Fibroblast of skin of left quadriceps (primary cell): ENCODE data around the gene TRAPPC2L.

Experiments used
- DNase-seq, 2 experiments: peaks; one replicate each; pipeline ENCODE4 v3.0.0-alpha.2; 2013; ENCODE audit warnings: low read depth in 2 of 2

TRAPPC2L gene

GRCh38 chr16:88859381-88860091, 2.6 kb downstream of the TRAPPC2L start:
- no peak for DNase-seq

- DNase-seq, result no peak
Observed at GRCh38 chr16:88861359-88861758, 4.4 kb downstream of the TRAPPC2L start.

GRCh38 chr16:88862968-88863367, 6.0 kb downstream of the TRAPPC2L start:
- no peak for DNase-seq

GRCh38 chr16:88863426-88863825, 6.5 kb downstream of the TRAPPC2L start:
- no peak for DNase-seq

GRCh38 chr16:88864099-88864498, 7.2 kb downstream of the TRAPPC2L start:
- DNase-seq, result no peak

- DNase-seq, result no peak
Observed at GRCh38 chr16:88864521-88864920, 7.6 kb downstream of the TRAPPC2L start.

GRCh38 chr16:88865310-88865709, 8.4 kb downstream of the TRAPPC2L start:
- no peak for DNase-seq

GRCh38 chr16:88865742-88866141, 8.8 kb downstream of the TRAPPC2L start:
- DNase-seq, result no peak

GRCh38 chr16:88866151-88866920, 9.4 kb downstream of the TRAPPC2L start, which contains the start of gene PABPN1L:
TSS of gene PABPN1L (minus strand) at chr16:88866660. CDS start at chr16:88866606, 54 bp downstream.
- DNase-seq, result no peak

- no peak for DNase-seq
Observed at GRCh38 chr16:88867581-88868246, 10.8 kb downstream of the TRAPPC2L start.

- DNase-seq, result no peak
Observed at GRCh38 chr16:88868974-88869672, 12.2 kb downstream of the TRAPPC2L start.

GRCh38 chr16:88869673-88869980, 12.7 kb downstream of the TRAPPC2L start:
- DNase-seq, result no peak

GRCh38 chr16:88870608-88871348, 13.9 kb downstream of the TRAPPC2L start:
- no peak for DNase-seq

- DNase-seq, result no peak
Observed at GRCh38 chr16:88871349-88871702, 14.4 kb downstream of the TRAPPC2L start.

- no peak for DNase-seq
Observed at GRCh38 chr16:88871730-88872416, 14.9 kb downstream of the TRAPPC2L start.

GRCh38 chr16:88872650-88873331, 15.9 kb downstream of the TRAPPC2L start:
- DNase-seq, result no peak

- no peak for DNase-seq
Observed at GRCh38 chr16:88874938-88875599, 18.1 kb downstream of the TRAPPC2L start.

- no peak for DNase-seq
Observed at GRCh38 chr16:88875703-88876234, 18.8 kb downstream of the TRAPPC2L start.

- DNase-seq, result no peak
Observed at GRCh38 chr16:88876942-88877526, 20.1 kb downstream of the TRAPPC2L start.
